ENCODE results near the gene TRHDE.

Gene TRHDE

GRCh38 chr12:72380441-72380840 is 108.3 kb downstream of the TRHDE start (continued):
- TF ChIP-seq, protein P1, sequence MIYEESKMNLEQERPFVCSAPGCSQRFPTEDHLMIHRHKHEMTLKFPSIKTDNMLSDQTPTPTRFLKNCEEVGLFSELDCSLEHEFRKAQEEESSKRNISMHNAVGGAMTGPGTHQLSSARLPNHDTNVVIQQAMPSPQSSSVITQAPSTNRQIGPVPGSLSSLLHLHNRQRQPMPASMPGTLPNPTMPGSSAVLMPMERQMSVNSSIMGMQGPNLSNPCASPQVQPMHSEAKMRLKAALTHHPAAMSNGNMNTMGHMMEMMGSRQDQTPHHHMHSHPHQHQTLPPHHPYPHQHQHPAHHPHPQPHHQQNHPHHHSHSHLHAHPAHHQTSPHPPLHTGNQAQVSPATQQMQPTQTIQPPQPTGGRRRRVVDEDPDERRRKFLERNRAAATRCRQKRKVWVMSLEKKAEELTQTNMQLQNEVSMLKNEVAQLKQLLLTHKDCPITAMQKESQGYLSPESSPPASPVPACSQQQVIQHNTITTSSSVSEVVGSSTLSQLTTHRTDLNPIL (CRISPR knock-in tag; IDR thresholded peaks at IDR 0.05; ENCODE audit: low read depth) = no peak
- TF ChIP-seq ZNF70 (CRISPR knock-in tag; IDR thresholded peaks at IDR 0.05) = no peak
- TF ChIP-seq RARB (CRISPR knock-in tag; IDR thresholded peaks at IDR 0.05) = no peak
- no peak for TF ChIP-seq ZNF565 (CRISPR knock-in tag; conservative IDR thresholded peaks at IDR 0.05; ENCODE audit: low read depth)
- no peak for TF ChIP-seq ESRRG (CRISPR knock-in tag; IDR thresholded peaks at IDR 0.05)
- TF ChIP-seq TCF4 (CRISPR knock-in tag; IDR thresholded peaks at IDR 0.05; ENCODE audit: borderline replicate concordance) = no peak
- no peak for TF ChIP-seq TSHZ2 (CRISPR knock-in tag; IDR thresholded peaks at IDR 0.05)
- TF ChIP-seq, protein P2, sequence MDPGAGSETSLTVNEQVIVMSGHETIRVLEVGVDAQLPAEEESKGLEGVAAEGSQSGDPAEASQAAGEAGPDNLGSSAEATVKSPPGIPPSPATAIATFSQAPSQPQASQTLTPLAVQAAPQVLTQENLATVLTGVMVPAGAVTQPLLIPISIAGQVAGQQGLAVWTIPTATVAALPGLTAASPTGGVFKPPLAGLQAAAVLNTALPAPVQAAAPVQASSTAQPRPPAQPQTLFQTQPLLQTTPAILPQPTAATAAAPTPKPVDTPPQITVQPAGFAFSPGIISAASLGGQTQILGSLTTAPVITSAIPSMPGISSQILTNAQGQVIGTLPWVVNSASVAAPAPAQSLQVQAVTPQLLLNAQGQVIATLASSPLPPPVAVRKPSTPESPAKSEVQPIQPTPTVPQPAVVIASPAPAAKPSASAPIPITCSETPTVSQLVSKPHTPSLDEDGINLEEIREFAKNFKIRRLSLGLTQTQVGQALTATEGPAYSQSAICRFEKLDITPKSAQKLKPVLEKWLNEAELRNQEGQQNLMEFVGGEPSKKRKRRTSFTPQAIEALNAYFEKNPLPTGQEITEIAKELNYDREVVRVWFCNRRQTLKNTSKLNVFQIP (CRISPR knock-in tag; IDR thresholded peaks at IDR 0.05; ENCODE audit: borderline replicate concordance, low read depth) = no peak
- no peak for TF ChIP-seq CSDC2 (CRISPR knock-in tag; IDR thresholded peaks at IDR 0.05)

GRCh38 chr12:72388322-72388721 is 116.2 kb downstream of the TRHDE start:
- no peak for TF ChIP-seq TSHZ2 (CRISPR knock-in tag; IDR thresholded peaks at IDR 0.05)
- no peak for TF ChIP-seq ZNF70 (CRISPR knock-in tag; IDR thresholded peaks at IDR 0.05)
- TF ChIP-seq ESRRG (CRISPR knock-in tag; IDR thresholded peaks at IDR 0.05) = no peak
- TF ChIP-seq, protein P2 (CRISPR knock-in tag; IDR thresholded peaks at IDR 0.05; ENCODE audit: borderline replicate concordance, low read depth) = no peak
- TF ChIP-seq, protein P3, sequence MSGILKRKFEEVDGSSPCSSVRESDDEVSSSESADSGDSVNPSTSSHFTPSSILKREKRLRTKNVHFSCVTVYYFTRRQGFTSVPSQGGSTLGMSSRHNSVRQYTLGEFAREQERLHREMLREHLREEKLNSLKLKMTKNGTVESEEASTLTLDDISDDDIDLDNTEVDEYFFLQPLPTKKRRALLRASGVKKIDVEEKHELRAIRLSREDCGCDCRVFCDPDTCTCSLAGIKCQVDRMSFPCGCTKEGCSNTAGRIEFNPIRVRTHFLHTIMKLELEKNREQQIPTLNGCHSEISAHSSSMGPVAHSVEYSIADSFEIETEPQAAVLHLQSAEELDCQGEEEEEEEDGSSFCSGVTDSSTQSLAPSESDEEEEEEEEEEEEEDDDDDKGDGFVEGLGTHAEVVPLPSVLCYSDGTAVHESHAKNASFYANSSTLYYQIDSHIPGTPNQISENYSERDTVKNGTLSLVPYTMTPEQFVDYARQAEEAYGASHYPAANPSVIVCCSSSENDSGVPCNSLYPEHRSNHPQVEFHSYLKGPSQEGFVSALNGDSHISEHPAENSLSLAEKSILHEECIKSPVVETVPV (CRISPR knock-in tag; IDR thresholded peaks at IDR 0.05) = no peak
- no peak for TF ChIP-seq BACH2 (CRISPR knock-in tag; IDR thresholded peaks at IDR 0.05; ENCODE audit: borderline replicate concordance)
- TF ChIP-seq, protein P4, sequence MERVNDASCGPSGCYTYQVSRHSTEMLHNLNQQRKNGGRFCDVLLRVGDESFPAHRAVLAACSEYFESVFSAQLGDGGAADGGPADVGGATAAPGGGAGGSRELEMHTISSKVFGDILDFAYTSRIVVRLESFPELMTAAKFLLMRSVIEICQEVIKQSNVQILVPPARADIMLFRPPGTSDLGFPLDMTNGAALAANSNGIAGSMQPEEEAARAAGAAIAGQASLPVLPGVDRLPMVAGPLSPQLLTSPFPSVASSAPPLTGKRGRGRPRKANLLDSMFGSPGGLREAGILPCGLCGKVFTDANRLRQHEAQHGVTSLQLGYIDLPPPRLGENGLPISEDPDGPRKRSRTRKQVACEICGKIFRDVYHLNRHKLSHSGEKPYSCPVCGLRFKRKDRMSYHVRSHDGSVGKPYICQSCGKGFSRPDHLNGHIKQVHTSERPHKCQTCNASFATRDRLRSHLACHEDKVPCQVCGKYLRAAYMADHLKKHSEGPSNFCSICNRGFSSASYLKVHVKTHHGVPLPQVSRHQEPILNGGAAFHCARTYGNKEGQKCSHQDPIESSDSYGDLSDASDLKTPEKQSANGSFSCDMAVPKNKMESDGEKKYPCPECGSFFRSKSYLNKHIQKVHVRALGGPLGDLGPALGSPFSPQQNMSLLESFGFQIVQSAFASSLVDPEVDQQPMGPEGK (CRISPR knock-in tag; IDR thresholded peaks at IDR 0.05; ENCODE audit: borderline replicate concordance) = no peak
- no peak for TF ChIP-seq CSDC2 (CRISPR knock-in tag; IDR thresholded peaks at IDR 0.05)
- TF ChIP-seq SNAI2 (CRISPR knock-in tag; IDR thresholded peaks at IDR 0.05) = no peak
- no peak for TF ChIP-seq GLIS3 (CRISPR knock-in tag; IDR thresholded peaks at IDR 0.05)
- TF ChIP-seq ZC3H10 (CRISPR knock-in tag; IDR thresholded peaks at IDR 0.05) = no peak
- ATAC-seq = no peak
